C4-2B (cell line): Measurements from ENCODE around the gene GPR32.

Experiments
- ZFX ChIP-seq: fragments of 450-650 bp; IDR thresholded peaks from 2 replicates; pipeline ENCODE4 v1.6.1; 2017
- TF ChIP-seq, protein P1 (sequence below): fragments of 450-650 bp; conservative IDR thresholded peaks from 2 replicates; pipeline ENCODE4 v1.5.1; 2017; ENCODE audit warnings: mild to moderate bottlenecking

DNA sequence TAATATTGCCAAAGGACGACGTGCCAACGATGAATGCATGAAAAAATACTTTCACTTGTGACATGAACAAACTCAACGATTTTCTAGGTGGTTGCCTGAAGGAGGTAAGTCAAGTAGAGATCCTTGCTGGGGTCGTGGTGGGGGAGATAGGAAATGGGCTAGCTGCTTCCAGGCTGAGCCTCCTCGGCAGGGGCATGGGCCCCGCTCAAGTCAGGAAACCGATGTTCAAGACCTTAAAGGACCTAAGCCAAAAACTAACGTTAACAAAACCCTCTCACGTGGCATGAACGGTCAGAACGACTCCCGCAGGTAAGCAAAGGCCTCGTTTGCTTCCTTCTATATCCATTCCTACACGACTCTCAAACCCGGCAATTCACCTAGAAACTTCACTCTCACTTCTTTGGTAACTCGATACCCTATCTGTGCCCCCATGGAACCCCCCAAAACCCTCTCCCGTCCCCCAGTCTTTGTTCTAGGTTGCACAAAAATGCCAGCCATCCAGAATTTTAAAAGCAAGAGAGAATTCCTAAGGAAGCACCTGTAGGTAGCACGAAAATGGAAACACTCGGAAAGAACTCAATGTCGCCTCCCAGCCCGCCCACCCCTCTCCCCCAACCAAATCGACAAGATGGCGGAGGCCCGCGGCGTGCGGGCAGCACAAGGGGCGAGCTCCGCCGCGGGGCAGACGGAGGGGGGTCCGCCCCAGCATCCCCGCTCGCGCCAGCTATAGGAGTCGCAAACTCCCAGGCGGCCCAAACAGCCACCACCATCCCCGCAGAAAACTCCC lies 33.6 kb downstream of the GPR32 start:
- TF ChIP-seq, protein P1, sequence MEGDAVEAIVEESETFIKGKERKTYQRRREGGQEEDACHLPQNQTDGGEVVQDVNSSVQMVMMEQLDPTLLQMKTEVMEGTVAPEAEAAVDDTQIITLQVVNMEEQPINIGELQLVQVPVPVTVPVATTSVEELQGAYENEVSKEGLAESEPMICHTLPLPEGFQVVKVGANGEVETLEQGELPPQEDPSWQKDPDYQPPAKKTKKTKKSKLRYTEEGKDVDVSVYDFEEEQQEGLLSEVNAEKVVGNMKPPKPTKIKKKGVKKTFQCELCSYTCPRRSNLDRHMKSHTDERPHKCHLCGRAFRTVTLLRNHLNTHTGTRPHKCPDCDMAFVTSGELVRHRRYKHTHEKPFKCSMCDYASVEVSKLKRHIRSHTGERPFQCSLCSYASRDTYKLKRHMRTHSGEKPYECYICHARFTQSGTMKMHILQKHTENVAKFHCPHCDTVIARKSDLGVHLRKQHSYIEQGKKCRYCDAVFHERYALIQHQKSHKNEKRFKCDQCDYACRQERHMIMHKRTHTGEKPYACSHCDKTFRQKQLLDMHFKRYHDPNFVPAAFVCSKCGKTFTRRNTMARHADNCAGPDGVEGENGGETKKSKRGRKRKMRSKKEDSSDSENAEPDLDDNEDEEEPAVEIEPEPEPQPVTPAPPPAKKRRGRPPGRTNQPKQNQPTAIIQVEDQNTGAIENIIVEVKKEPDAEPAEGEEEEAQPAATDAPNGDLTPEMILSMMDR = no peak
- TF ChIP-seq ZFX = no peak
